Peyer's patch (tissue), 4 donors: ENCODE measurements around the gene RXRA.

ENCODE experiments used
- POLR2A ChIP-seq, 2 donors: fragments of 450-650 bp; IDR thresholded peaks; one replicate each; pipeline ENCODE4 v1.5.1; 2017; ENCODE audit warnings: antibody characterized with exemption in 2 of 2, mild to moderate bottlenecking in 2 of 2, moderate library complexity in 2 of 2
- TF ChIP-seq, protein P1 (sequence below), 6 experiments: fragments of 450-650 bp in 4 of 6; fragments of 200-600 bp in 2 of 6; sonication (generic) in 1 of 6; IDR thresholded peaks; one replicate each; pipeline ENCODE4 v1.5.1; 2017 to 2019; ENCODE audit warnings: antibody characterized with exemption in 6 of 6, mild to moderate bottlenecking in 3 of 6, moderate library complexity in 1 of 6

DNA sequence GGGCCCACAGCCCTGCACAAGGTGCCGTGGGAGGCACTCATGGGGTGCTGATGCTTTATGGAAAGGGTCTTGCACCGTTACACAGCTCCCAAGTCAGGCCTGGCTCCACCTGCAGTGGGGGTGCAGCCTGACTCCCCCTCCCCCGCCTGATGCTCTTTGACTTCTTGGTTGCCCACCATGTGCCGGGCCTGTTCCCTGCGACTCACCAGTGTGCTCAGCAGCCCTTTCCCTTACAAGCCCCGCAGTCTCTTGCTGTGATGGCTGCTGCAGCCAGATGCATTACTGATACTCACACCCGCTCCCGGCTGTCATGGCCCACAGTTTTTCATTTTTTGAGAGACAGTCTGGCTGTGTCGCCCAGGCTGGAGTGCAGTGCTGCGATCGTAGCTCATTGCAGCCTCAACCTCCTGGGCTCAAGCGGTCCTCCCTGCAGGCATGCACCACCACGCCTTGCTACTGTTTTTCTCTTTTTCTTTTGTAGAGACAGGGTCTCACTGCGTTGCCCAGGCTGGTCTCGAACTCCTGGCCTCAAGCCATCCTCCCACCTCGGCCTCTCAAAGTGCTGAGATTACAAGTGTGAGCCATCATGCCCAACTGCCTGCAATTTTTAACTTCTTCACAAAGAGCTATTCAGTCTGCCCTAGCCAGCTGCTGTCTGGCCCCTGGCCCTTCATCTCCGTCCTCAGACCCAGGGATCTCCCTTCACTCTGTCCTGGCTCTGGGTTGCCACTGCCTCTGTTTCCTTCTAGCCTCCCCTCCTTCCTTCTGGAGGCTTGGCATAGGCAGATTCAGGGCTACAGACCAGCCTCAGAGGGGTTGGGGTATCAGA is 109.5 kb downstream of the RXRA start:
- TF ChIP-seq, protein P1, sequence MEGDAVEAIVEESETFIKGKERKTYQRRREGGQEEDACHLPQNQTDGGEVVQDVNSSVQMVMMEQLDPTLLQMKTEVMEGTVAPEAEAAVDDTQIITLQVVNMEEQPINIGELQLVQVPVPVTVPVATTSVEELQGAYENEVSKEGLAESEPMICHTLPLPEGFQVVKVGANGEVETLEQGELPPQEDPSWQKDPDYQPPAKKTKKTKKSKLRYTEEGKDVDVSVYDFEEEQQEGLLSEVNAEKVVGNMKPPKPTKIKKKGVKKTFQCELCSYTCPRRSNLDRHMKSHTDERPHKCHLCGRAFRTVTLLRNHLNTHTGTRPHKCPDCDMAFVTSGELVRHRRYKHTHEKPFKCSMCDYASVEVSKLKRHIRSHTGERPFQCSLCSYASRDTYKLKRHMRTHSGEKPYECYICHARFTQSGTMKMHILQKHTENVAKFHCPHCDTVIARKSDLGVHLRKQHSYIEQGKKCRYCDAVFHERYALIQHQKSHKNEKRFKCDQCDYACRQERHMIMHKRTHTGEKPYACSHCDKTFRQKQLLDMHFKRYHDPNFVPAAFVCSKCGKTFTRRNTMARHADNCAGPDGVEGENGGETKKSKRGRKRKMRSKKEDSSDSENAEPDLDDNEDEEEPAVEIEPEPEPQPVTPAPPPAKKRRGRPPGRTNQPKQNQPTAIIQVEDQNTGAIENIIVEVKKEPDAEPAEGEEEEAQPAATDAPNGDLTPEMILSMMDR (IDR thresholded peaks at IDR 0.05), result no peak
- no peak for TF ChIP-seq POLR2A (IDR thresholded peaks at IDR 0.05)
